Neural cell (in vitro differentiated cells): ENCODE measurements around the gene ST3GAL5.

Source experiments
- CTCF ChIP-seq: fragments of 450-650 bp; IDR thresholded peaks from 2 replicates; pipeline ENCODE4 v1.5.1; 2014; ENCODE audit warnings: antibody characterized with exemption, mild to moderate bottlenecking, moderate library complexity; ENCODE audit not compliant: poor library complexity, severe bottlenecking
- RAD21 ChIP-seq: fragments of 450-650 bp; conservative IDR thresholded peaks from 2 replicates; pipeline ENCODE4 v1.6.1; 2014; ENCODE audit warnings: antibody characterized with exemption, mild to moderate bottlenecking, moderate library complexity
- TAF1 ChIP-seq: IDR thresholded peaks from 2 replicates; pipeline ENCODE4 v1.6.1; 2012; ENCODE audit warnings: low read depth

GRCh38 chr2:85898881-85899280, 10.1 kb upstream of the ST3GAL5 start:
- no peak for TF ChIP-seq TAF1
- no peak for TF ChIP-seq CTCF
- no peak for TF ChIP-seq RAD21
